H1 (cell line): ENCODE results near the gene SLC13A5. TPM values are rescaled to one million over a fixed set of nuclear protein-coding genes. Genes with fewer than 3 reads are reported as not detected.

Experiments used
- CTCF ChIA-PET: fragments of 300-600 bp; sonication (Branson Sonifier 250); formaldehyde crosslinking; loops from one replicate; lab custom pipeline; 2021; ENCODE audit not compliant: partially characterized antibody; lab: Charles Lee
- POLR2A ChIA-PET: fragments of 300-600 bp; sonication (Branson Sonifier 250); formaldehyde crosslinking; loops from one replicate; lab custom pipeline; 2021; ENCODE audit warnings: inconsistent platforms; ENCODE audit not compliant: partially characterized antibody; lab: Charles Lee
- DNase-seq, 2 experiments: peaks; one replicate each; pipeline versions ENCODE4 v3.0.0 to v3.0.0-alpha.2; 2010 to 2022; ENCODE audit warnings: low spot score in 2 of 2, low read depth in 1 of 2, mixed read lengths in 1 of 2
- FAIRE-seq: peaks from 2 replicates; lab custom pipeline; 2011; peaks lifted over from hg19 to GRCh38; lab: Jason Lieb, UNC
- H2AFZ ChIP-seq: 2 replicates; pipeline ENCODE4 v1.8.1; 2012; ENCODE audit warnings: low read length, inconsistent platforms
- H2AK5ac ChIP-seq: 2 replicates; pipeline ENCODE4 v1.6.1; 2013; ENCODE audit warnings: low read depth, low read length
- H2BK120ac ChIP-seq: replicated peaks from 2 replicates; pipeline ENCODE3; 2013; ENCODE audit warnings: low read depth, low read length, inconsistent platforms
- H2BK12ac ChIP-seq: 2 replicates; pipeline ENCODE4 v1.6.1; 2013; ENCODE audit warnings: low read depth, low read length
- H2BK15ac ChIP-seq: 2 replicates; pipeline ENCODE4 v1.6.1; 2013; ENCODE audit warnings: low read length
- H2BK20ac ChIP-seq: 2 replicates; pipeline ENCODE4 v1.6.1; 2013; ENCODE audit warnings: low read length
- H2BK5ac ChIP-seq: 2 replicates; pipeline ENCODE4 v1.6.1; 2013; ENCODE audit warnings: low read depth, low read length
- H3K14ac ChIP-seq: 2 replicates; pipeline ENCODE4 v1.6.1; 2013; ENCODE audit warnings: inconsistent platforms; ENCODE audit not compliant: insufficient read length
- H3K18ac ChIP-seq: 2 replicates; pipeline ENCODE4 v1.6.1; 2013; ENCODE audit warnings: low read length; ENCODE audit errors: extremely low read depth
- H3K23ac ChIP-seq: 2 replicates; pipeline ENCODE4 v1.6.1; 2013; ENCODE audit warnings: inconsistent platforms; ENCODE audit not compliant: insufficient read length
- H3K23me2 ChIP-seq: 2 replicates; pipeline ENCODE4 v1.6.1; 2013; ENCODE audit warnings: low read depth, low read length
- H3K27ac ChIP-seq: 2 replicates; pipeline ENCODE4 v1.6.1; 2011; ENCODE audit warnings: low read depth, low read length, inconsistent platforms
- H3K27me3 ChIP-seq, 4 experiments: replicated peaks in 1 of 4; 1 replicate in 1 of 4; 2 replicates in 3 of 4; pipeline versions ENCODE4 v1.6.1 to v1.8.1; 2011 to 2013; ENCODE audit warnings: low read length in 3 of 4, mild to moderate bottlenecking in 3 of 4, inconsistent platforms in 2 of 4, mixed read lengths in 2 of 4, moderate library complexity in 1 of 4; ENCODE audit not compliant: control insufficient read depth in 3 of 4, insufficient read depth in 3 of 4; ENCODE audit errors: extremely low read depth in 1 of 4
- H3K36me3 ChIP-seq, 4 experiments: 2 replicates each; pipeline versions ENCODE4 v1.6.1 to v1.8.1; 2011 to 2013; ENCODE audit warnings: mild to moderate bottlenecking in 4 of 4, low read length in 3 of 4, moderate library complexity in 2 of 4, control low read depth in 1 of 4, inconsistent platforms in 1 of 4; ENCODE audit not compliant: insufficient read depth in 4 of 4, control insufficient read depth in 2 of 4
- H3K4ac ChIP-seq: replicated peaks from 2 replicates; pipeline ENCODE3; 2013; ENCODE audit warnings: low read length, low read depth, mixed read lengths, inconsistent platforms; ENCODE audit not compliant: insufficient read length
- H3K4me1 ChIP-seq, 4 experiments: replicated peaks in 1 of 4; 1 replicate in 1 of 4; 2 replicates in 3 of 4; pipeline versions ENCODE4 v1.6.1 to v1.8.1; 2011 to 2013; ENCODE audit warnings: low read length in 3 of 4, inconsistent platforms in 2 of 4, mixed read lengths in 1 of 4; ENCODE audit not compliant: insufficient read depth in 4 of 4, control insufficient read depth in 3 of 4
- H3K4me2 ChIP-seq, 2 experiments: 2 replicates each; pipeline versions ENCODE4 v1.6.1 to v1.8.1; 2011 to 2013; ENCODE audit warnings: low read depth in 2 of 2, low read length in 2 of 2, control low read depth in 1 of 2, inconsistent platforms in 1 of 2, mild to moderate bottlenecking in 1 of 2; ENCODE audit not compliant: insufficient read depth in 1 of 2
- H3K4me3 ChIP-seq, 4 experiments: fragments of 200-600, 300-600 bp in 1 of 4; sonication (generic), shearing (Covaris generic), sonication (Bioruptor Twin) in 1 of 4; 2 replicates each; pipeline versions ENCODE4 v1.5.1 to v1.8.1; 2011 to 2016; ENCODE audit warnings: low read length in 4 of 4, low read depth in 3 of 4, control low read depth in 2 of 4, inconsistent platforms in 2 of 4, mild to moderate bottlenecking in 2 of 4, mixed read lengths in 1 of 4, moderate library complexity in 1 of 4; ENCODE audit not compliant: insufficient read depth in 2 of 4; ENCODE audit errors: extremely low read depth in 1 of 4
- H3K56ac ChIP-seq: replicated peaks from 2 replicates; pipeline ENCODE3; 2013; ENCODE audit warnings: low read depth, mild to moderate bottlenecking, mixed read lengths, low read length, inconsistent platforms; ENCODE audit not compliant: insufficient read length
- H3K79me1 ChIP-seq: 2 replicates; pipeline ENCODE4 v1.6.1; 2013; ENCODE audit warnings: low read depth, low read length, control low read depth
- H3K79me2 ChIP-seq, 2 experiments: 2 replicates each; pipeline versions ENCODE4 v1.6.1 to v1.8.1; 2012 to 2013; ENCODE audit warnings: low read length in 2 of 2, mild to moderate bottlenecking in 2 of 2, inconsistent platforms in 1 of 2; ENCODE audit not compliant: insufficient read depth in 2 of 2, control insufficient read depth in 1 of 2
- H3K9ac ChIP-seq, 4 experiments: replicated peaks in 1 of 4; 1 replicate in 1 of 4; 2 replicates in 3 of 4; pipeline versions ENCODE4 v1.6.1 to v1.8.1; 2011 to 2013; ENCODE audit warnings: low read depth in 3 of 4, low read length in 3 of 4, control low read depth in 2 of 4, mild to moderate bottlenecking in 2 of 4, moderate library complexity in 2 of 4, inconsistent platforms in 1 of 4; ENCODE audit errors: extremely low read depth in 1 of 4
- H3K9me3 ChIP-seq, 2 experiments: 2 replicates each; pipeline versions ENCODE4 v1.6.1 to v1.8.1; 2012 to 2013; ENCODE audit warnings: mild to moderate bottlenecking in 2 of 2, moderate library complexity in 2 of 2, control low read depth in 1 of 2, inconsistent platforms in 1 of 2, low read depth in 1 of 2, low read length in 1 of 2, mixed read lengths in 1 of 2; ENCODE audit not compliant: insufficient read depth in 2 of 2
- H4K20me1 ChIP-seq, 2 experiments: replicated peaks in 1 of 2; 2 replicates each; pipeline versions ENCODE3 to v1.8.1; 2011 to 2013; ENCODE audit warnings: inconsistent platforms in 2 of 2, low read length in 2 of 2, mild to moderate bottlenecking in 1 of 2; ENCODE audit not compliant: insufficient read depth in 2 of 2, control insufficient read depth in 1 of 2
- H4K5ac ChIP-seq: 2 replicates; pipeline ENCODE4 v1.6.1; 2013; ENCODE audit warnings: low read length, low read depth, mixed read lengths, inconsistent platforms; ENCODE audit not compliant: insufficient read length
- H4K8ac ChIP-seq: 2 replicates; pipeline ENCODE4 v1.8.0; 2013; ENCODE audit warnings: mild to moderate bottlenecking, moderate library complexity, low read length, inconsistent platforms; ENCODE audit not compliant: insufficient read depth; ENCODE audit errors: extremely low read depth
- H4K91ac ChIP-seq: replicated peaks from 2 replicates; pipeline ENCODE3; 2013; ENCODE audit warnings: low read length, mixed read lengths, inconsistent platforms; ENCODE audit not compliant: insufficient read length
- CHD1 ChIP-seq: IDR thresholded peaks from 2 replicates; pipeline ENCODE4 v1.6.1; 2012; ENCODE audit warnings: low read depth, low read length, improper control_type of control experiment
- CHD2 ChIP-seq: IDR thresholded peaks from 2 replicates; pipeline ENCODE4 v1.6.1; 2012; ENCODE audit warnings: low read length, improper control_type of control experiment
- GABPA ChIP-seq: IDR thresholded peaks from 2 replicates; pipeline ENCODE4 v1.6.1; 2011; ENCODE audit warnings: mild to moderate bottlenecking, low read length, moderate library complexity, borderline replicate concordance; ENCODE audit not compliant: insufficient read depth
- JUND ChIP-seq: IDR thresholded peaks from 2 replicates; pipeline ENCODE4 v1.6.1; 2011; ENCODE audit warnings: mild to moderate bottlenecking, improper control_type of control experiment, low read length
- KDM1A ChIP-seq: fragments of 200-600, 300-600 bp; sonication (generic); IDR thresholded peaks from 2 replicates; pipeline ENCODE4 v1.7.1; 2016; ENCODE audit warnings: mild to moderate bottlenecking, low read length, borderline replicate concordance
- KDM5A ChIP-seq: fragments of 200-600 bp; IDR thresholded peaks from 2 replicates; pipeline ENCODE4 v1.7.1; 2012; ENCODE audit warnings: mild to moderate bottlenecking, low read length, inconsistent platforms, mixed read lengths
- RFX5 ChIP-seq: IDR thresholded peaks from 2 replicates; pipeline ENCODE4 v1.6.1; 2011; ENCODE audit warnings: low read depth, low read length, improper control_type of control experiment, borderline replicate concordance
- RNF2 ChIP-seq: fragments of 200-900, 300-1000 bp; sonication (generic); IDR thresholded peaks from 2 replicates; pipeline ENCODE4 v1.7.1; 2016; ENCODE audit warnings: borderline replicate concordance, low read depth, mild to moderate bottlenecking, antibody characterized with exemption, low read length; ENCODE audit not compliant: poor library complexity, severe bottlenecking; ENCODE audit errors: missing control alignments
- SAP30 ChIP-seq: fragments of 300-600 bp; sonication (generic); IDR thresholded peaks from 2 replicates; pipeline ENCODE4 v1.7.1; 2012; ENCODE audit warnings: low read length, moderate library complexity, mild to moderate bottlenecking, inconsistent platforms; ENCODE audit not compliant: insufficient read depth, insufficient replicate concordance
- SUZ12 ChIP-seq: fragments of 200-600 bp; sonication (generic); IDR thresholded peaks from 2 replicates; pipeline ENCODE4 v1.6.1; 2012; ENCODE audit warnings: mild to moderate bottlenecking, inconsistent platforms, low read length, moderate library complexity, mixed read lengths
- TAF7 ChIP-seq: optimal IDR thresholded peaks from 2 replicates; pipeline ENCODE3; 2011; ENCODE audit warnings: low read depth, mild to moderate bottlenecking, inconsistent platforms, low read length, moderate library complexity, borderline replicate concordance
- YY1 ChIP-seq: IDR thresholded peaks from 2 replicates; pipeline ENCODE4 v1.6.1; 2011; ENCODE audit warnings: low read depth, mild to moderate bottlenecking, low read length
- WGBS, 2 experiments: shearing (Covaris generic) in 1 of 2; methylation state at CpG; one replicate each; pipeline versions ENCODE4 v1.1.6 to v1.1.7; 2013 to 2015; ENCODE audit warnings: low lambda C conversion rate in 2 of 2, mixed read lengths in 2 of 2, inconsistent platforms in 1 of 2, low coverage in 1 of 2, missing lambda C conversion rate in 1 of 2; ENCODE audit not compliant: insufficient replicate concordance in 2 of 2, insufficient coverage in 1 of 2, insufficient read length in 1 of 2; ENCODE audit errors: extremely low coverage in 1 of 2, missing lambda C conversion rate in 1 of 2; 5-methylcytosine and 5-hydroxymethylcytosine counted together
- polyA plus RNA-seq, 7 experiments: library from polyadenylated mRNA; depleted of rRNA in 3 of 7; stranded (reverse) in 5 of 7; unstranded in 2 of 7; fragments of >200 nt in 5 of 7; fragments of 200-250 nt in 2 of 7; gene quantifications; 1 replicate in 5 of 7; 2 replicates in 1 of 7; 4 replicates in 1 of 7; pipeline versions ENCODE4 v1.2.1 to v1.2.3, GENCODE V29; 2011 to 2013; ENCODE audit warnings: missing spikeins in 2 of 7, mixed read lengths in 2 of 7
- total RNA-seq: library from RNA; stranded (reverse); fragmentation: NEBNext Ultra II Directional; extraction: Animal tissue kit (Norgen Biotek cat#: 25700); gene quantifications from 2 replicates; pipeline ENCODE4 v1.2.1, GENCODE V29; 2021
- TF ChIP-seq, protein P1 (sequence below): IDR thresholded peaks from 2 replicates; pipeline ENCODE4 v1.6.1; 2011; ENCODE audit warnings: low read length, improper control_type of control experiment

The SLC13A5 gene
- total and polyA plus RNA-seq, 2 of the 8 experiments (the other 6 are each of a cell fraction or from before 2014, with no cell fraction given): 2.1 to 2.6 TPM

DNA sequence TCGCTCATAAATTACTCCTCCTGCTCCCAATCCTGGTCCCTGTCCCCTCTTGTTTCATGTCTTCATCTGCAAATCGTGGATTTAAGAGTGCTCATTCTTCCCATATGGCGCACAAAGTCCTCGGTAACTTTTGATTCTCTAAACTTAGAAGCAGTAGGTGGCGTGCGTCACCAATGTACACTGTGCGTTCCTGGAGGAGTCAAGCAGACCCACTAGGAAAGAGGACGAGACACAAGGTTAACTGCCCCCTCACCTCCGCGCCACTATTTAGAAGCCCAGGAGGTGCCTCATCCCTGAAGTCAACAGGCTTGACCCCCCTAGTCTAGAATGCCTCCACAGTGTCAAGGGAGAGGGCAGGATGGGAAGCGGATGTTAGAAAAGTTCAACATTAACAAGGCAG, 2.9 kb downstream of the SLC13A5 start:
- no peaks in the 10 kb centered on the region; the same call in 1 of the 2 replicates for H3K79me1 ChIP-seq
- no peak overlapping the region for H3K18ac ChIP-seq
- no peak overlapping the region for H2BK15ac ChIP-seq
- H3K9ac ChIP-seq: no peak overlapping the region
- H2BK5ac ChIP-seq: no peak overlapping the region
- POLR2A ChIA-PET: no interaction called here
- peaks cover 0 to 12% (median 9%) of the 10 kb centered on the region in 4 experiments; a peak in 6 of 7 replicates for H3K4me1 ChIP-seq
- no peaks in the 10 kb centered on the region for H3K79me2 ChIP-seq
- H3K14ac ChIP-seq: no peak overlapping the region
- no peak overlapping the region for H2BK20ac ChIP-seq
- peaks cover 9 to 38% (median 31%) of the 10 kb centered on the region in 4 experiments for H3K27me3 ChIP-seq
- no peak overlapping the region for H3K4me3 ChIP-seq
- H3K27ac ChIP-seq: no peak overlapping the region
- DNase-seq (no peak), FAIRE-seq (no peak)
- H2BK12ac ChIP-seq: no peak overlapping the region
- CTCF ChIA-PET: interaction anchor here (7.0 kb wide), 1 partner anchor 43 kb away, joined by 41 read pairs; no protein-coding TSS in a partner anchor
- H3K56ac ChIP-seq: no peak overlapping the region
- no peak overlapping the region for H3K23ac ChIP-seq
- H4K8ac ChIP-seq: no peak overlapping the region
- peaks cover 19% of the 10 kb centered on the region; the same call in 1 of the 2 replicates for H3K23me2 ChIP-seq
- no peak overlapping the region for H2AFZ ChIP-seq
- no peak overlapping the region for H2BK120ac ChIP-seq
- H3K9me3 ChIP-seq: no peaks in the 10 kb centered on the region
- H3K4me2 ChIP-seq: no peak overlapping the region
- H4K5ac ChIP-seq: no peak overlapping the region
- 92% methylated on average over 11 of the region's 11 CpGs; no CpG with 5 or more reads in 1 of the 2 experiments for WGBS, 2 experiments
- no peak overlapping the region for H2AK5ac ChIP-seq
- no peaks in the 10 kb centered on the region for H4K20me1 ChIP-seq
- no peak overlapping the region for H3K4ac ChIP-seq
- no peak overlapping the region for H4K91ac ChIP-seq
- no peaks in the 10 kb centered on the region for H3K36me3 ChIP-seq
- TF ChIP-seq KDM5A: no peak
- TF ChIP-seq CHD2: no peak
- no peak for TF ChIP-seq CHD1
- TF ChIP-seq, protein P1, sequence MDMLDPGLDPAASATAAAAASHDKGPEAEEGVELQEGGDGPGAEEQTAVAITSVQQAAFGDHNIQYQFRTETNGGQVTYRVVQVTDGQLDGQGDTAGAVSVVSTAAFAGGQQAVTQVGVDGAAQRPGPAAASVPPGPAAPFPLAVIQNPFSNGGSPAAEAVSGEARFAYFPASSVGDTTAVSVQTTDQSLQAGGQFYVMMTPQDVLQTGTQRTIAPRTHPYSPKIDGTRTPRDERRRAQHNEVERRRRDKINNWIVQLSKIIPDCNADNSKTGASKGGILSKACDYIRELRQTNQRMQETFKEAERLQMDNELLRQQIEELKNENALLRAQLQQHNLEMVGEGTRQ: no peak
- no peak for TF ChIP-seq SAP30
- TF ChIP-seq RFX5: no peak
- TF ChIP-seq JUND: no peak
- TF ChIP-seq GABPA: no peak
- no peak for TF ChIP-seq YY1
- TF ChIP-seq RNF2: no peak
- TF ChIP-seq SUZ12: no peak
- TF ChIP-seq TAF7: no peak
- TF ChIP-seq KDM1A: no peak
